Central memory CD4-positive, alpha-beta T cell (primary cell): Measurements from ENCODE around the gene MRM1.
A peak's percentile ranks its signal among the peaks of the same experiment; 100 is the strongest.

Experiments
- DNase-seq: peaks from one replicate; pipeline ENCODE4 v3.0.0; 2022
- total RNA-seq, 3 experiments: gene quantifications; one replicate each; lab custom pipeline; 2026; lab: John Stamatoyannopoulos, UW

MRM1 gene
- total RNA-seq, result 7.3 to 20.3 (median 12.3) reads per million in 3 experiments

DNA sequence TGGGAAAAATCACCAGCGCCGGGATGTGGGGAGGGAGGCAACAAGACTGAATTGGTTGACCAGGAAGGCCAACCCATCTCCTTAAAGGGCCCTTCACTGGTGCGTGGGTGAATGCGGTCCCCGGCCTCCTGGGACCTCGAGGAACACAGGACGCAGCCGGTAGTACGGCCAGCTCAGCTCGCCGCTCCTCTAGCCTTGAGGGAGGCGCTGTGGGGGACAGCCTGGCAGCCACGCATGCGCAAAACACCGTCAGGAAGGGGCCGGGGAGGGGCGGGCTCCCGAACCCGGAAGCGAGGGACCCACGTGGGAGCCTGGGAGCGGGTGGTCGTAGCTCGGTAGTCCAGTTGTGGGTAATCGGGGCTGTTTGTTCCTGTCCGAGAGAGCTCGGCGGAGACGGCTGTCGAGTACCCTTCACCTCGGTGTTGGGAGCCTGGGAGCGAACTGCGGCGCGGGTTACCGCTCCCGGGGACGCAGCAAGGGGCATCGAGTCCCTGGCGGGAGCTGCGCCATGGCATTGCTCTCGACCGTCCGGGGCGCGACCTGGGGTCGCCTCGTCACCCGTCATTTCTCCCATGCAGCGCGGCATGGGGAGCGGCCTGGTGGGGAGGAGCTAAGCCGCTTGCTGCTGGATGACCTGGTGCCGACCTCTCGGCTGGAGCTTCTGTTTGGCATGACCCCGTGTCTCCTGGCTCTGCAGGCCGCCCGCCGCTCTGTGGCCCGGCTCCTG is at the start of gene MRM1:
MRM1 (plus strand) TSS at position 281 of the 727 bp plus-strand sequence; CDS start at position 509, 228 bp downstream.
- peak; percentile 81 for DNase-seq

GRCh38 chr17:36553459-36553858 is 47.9 kb upstream of the MRM1 start:
- DNase-seq, result no peak

DNA sequence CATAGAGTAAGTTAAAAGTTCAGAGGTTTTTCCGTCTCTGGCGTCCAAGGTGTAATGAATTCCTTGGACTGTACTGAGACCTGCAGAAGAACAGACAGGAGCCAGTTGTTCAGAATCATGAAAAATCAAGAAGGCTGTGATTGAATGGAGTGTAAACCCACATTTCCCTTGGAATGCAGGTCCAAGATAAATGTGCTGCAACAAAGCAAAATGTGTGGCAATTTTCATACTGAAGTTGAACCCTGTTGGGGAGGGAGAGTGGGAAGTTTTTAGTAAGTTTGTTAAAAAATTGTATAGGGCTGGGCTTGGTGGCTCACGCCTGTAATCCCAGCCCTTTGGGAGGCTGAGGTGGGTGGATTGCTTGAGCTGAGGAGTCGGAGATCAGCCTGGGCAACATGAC is 35.3 kb upstream of the MRM1 start:
- DNase-seq, result no peak

DNA sequence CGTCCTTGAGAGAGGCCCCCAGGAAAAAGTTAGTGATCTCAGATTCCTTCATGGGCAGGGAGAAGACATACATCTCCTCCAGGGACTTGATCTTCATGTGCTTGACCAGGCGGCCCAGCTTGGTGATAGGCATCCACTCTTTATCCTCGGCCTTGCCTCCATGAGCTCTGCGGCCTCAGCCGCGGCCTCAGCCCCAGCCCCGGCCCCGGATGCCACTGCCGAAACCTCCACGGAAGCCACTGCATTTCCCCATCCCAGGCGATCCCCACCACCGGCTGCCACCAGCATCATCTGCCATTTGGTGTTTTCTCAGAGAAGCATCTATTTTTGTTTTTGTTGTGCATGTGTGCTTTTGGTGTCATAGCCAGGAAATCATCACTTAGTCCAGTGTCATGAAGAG is 26.4 kb upstream of the MRM1 start:
- no peak for DNase-seq

- no peak for DNase-seq
These were observed 24.6 kb upstream of the MRM1 start for GRCh38 chr17:36576793-36577192.

- DNase-seq, result no peak
These were observed 22.7 kb upstream of the MRM1 start for GRCh38 chr17:36578671-36579070.

DNA sequence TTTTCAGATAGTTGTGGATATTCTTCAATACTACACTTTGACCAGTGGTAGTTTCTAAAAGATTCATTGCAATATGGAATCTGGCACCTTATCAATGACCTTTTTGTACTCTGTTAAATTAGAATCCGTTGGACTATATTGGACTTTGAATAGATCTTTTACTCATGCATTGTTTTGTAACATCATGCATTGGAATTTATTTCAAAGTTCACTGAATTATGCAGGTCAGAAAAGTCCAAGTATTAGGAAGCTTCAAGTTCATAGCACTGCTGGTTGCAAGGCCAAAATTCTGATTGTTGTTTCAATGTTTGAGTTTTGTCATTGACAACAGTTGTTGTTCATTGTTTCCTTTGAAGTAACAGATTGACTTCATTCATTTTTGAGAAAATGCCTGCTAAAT is 17.6 kb upstream of the MRM1 start:
- DNase-seq, result no peak

DNA sequence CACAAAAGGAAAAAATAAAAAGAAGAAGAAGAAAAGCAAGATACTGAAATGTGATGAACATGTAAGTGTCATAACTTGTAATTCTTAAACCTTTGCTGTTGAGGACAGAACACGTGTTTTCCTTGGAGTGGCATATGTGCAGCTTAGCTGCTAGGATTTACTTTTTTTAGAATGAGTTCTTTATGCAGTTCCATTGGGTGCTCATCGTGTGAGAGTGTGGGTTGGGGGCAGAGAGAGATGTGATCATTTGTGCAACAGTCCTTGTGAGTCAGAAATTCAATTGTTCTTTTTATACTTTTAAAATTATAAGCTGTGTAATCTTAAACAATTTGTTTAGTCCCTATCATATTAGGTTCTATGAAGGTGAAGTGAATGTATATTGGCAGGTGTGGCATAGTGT is 15.2 kb upstream of the MRM1 start:
- DNase-seq, result no peak

- no peak for DNase-seq
These were observed 11.3 kb upstream of the MRM1 start for GRCh38 chr17:36590082-36590481.

GRCh38 chr17:36591434-36592315 is 9.7 kb upstream of the MRM1 start, which contains the start of gene DHRS11:
DHRS11 (plus strand) TSS chr17:36591879; CDS start chr17:36592010, 131 bp downstream.
- DNase-seq, result peak; percentile 51

DNA sequence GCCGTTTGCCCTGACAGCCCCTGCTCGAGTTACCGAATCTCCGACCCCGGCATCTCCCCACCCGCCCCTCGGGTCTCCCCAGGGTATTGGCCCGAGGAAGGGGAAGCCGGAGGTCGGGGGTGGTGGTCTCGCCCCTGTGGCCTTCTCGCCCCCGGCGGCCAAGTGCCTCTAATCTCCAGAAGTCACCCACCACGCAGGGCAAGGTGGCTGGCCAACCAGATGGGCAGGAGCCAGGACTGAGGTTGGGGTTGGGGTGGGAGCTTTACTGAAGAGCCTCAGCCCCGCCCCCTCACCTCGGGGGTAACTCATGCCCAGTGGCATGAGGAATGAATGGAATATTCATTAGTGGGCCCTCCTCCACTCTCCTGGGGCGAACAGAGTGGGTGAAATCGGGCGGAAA is 9.1 kb upstream of the MRM1 start:
- DNase-seq, result no peak

- no peak for DNase-seq
These were observed 8.6 kb upstream of the MRM1 start for GRCh38 chr17:36592716-36593321.

DNA sequence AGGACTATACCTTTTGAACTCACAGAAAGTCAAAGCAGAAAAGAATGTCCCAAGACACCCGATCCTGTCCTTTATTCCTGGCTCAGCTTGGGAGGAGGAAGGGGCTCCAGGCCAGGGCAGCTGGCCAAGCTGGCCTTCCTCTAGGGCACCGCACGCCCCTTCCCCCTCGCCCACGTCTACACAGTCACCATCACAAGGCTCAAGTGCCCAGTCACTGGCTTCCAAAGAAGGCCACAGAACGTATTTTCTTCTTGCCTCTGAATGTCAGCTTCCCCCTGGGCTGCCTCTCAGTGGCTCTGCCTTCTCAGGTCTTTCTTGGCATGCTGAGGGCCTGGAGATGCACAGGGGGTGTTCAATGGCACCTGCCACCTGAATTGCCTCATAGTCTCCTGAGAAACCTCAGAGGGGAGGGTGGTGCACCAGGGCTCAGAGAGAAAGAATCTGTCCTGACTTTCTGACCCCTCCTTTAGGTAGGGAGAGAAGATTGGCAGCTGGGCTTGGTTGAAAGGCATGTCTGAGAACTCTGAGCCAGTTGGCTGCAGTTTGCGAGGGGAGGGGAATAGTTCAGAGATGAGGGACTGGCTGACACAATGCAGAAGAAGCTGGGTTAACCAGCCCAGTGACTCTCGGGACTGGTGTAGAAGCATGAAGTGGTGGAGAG is 7.6 kb upstream of the MRM1 start:
- no peak for DNase-seq

GRCh38 chr17:36594626-36595401 is 6.6 kb upstream of the MRM1 start:
- no peak for DNase-seq

DNA sequence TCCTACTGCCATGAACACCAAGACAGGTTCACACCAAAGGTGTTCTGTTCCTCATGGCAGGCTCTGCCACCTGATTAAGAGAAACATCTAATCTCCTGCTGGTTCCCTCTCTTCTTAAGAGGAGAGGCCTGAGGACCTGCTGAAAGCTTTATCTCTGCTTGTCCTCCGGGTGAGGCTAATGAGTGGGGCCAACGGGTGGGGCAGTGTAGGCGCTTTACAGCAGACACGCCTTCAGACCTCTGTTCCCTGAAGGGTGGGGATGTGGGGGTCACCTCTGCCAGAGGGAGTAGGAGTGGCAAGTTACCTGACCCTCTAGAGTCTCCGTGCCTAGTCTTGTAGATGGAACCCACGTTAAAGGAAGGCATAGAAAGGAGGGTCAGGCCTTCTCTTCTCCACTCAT is 4.2 kb upstream of the MRM1 start:
- no peak for DNase-seq

DNA sequence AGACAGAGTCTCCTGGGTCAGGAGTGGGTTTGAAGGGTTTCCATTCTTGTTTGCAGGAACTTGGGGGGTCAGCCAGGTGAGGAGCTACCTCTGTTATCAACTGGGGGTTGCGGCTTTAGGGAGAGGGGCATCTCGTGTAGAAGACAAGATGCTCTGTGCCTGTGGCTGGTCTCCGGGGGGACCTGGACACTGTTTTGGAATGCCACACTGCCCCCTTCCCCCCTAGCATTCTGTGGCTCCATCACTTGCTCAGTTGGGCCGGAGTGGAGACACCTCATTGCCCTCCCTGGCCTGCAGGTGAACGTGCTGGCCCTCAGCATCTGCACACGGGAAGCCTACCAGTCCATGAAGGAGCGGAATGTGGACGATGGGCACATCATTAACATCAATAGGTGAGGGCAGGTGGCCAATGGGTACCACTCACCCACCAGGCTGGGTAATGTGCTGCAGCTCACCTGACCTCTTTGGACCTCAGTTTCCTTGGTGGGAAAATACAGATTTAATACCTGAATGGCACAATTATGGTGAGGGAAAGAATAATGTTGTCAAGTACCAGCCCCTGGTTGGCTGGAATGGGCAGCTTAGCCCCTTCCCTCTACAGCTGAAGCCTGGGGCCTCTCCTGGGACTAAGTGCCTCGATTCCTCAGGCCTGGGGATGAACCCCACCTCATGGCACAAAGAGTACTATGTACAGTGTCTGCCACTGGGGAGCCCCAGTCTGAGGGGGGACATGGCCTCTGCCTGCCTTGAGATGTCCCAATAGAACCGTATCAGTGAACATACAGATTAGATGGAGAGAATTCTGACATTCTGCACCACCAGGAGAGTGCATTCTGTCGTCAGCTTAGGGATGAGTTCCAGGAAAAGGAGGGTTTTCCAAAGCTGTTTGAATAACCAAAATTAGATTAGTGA is 3.3 kb upstream of the MRM1 start:
- no peak for DNase-seq

DNA sequence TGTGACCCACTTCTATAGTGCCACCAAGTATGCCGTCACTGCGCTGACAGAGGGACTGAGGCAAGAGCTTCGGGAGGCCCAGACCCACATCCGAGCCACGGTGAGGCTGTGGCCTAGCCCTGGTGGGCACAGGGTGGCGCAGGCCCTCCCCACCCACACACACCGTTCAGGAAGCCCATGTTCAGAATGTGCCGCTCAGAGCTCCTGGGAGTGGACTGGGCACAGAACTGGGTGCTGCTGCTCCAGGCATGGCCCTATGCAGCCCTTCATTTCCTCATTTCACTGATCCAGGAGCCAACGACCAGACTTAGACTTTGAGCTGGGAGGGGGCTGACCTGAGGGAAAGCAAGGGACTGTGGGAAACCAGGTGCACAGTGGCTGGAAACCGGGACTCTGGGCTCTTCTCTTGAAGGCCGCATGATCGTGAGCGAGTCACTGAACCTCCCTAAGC is 2.4 kb upstream of the MRM1 start:
- DNase-seq, result no peak

GRCh38 chr17:36599546-36600250 is 1.7 kb upstream of the MRM1 start:
- no peak for DNase-seq

GRCh38 chr17:36600465-36600864 is 918 bp upstream of the MRM1 start:
- DNase-seq, result no peak

DNA sequence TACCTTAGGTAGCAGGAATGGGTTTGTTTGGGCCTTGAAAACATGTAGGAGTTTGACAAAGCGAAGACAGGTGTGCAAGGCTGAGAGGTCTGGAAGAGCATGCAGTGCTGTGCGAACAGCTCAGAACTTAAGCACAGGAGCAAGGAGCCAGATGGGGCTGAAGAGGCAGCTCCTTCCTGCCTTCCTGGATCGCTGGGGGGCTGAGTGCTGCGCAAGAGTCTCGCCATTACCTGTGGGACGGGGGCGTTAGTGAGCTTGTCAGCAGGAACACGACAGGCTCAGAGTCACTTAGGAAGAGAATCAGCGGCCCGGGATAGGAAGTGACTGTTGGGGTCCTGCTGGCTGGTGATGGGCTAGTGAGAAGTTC is 464 bp upstream of the MRM1 start:
- DNase-seq, result no peak
